GM21825 (cell line): Measurements from ENCODE around the gene SH3RF1.

Source experiments
- ATAC-seq: cut with Tn5 transposase; IDR thresholded peaks from one replicate; pipeline ENCODE4 v1.9.1; 2021; ENCODE audit warnings: mild to moderate bottlenecking, moderate library complexity; ENCODE audit not compliant: unreplicated experiment

The SH3RF1 gene

GRCh38 chr4:169050284-169050683, 220.5 kb downstream of the SH3RF1 start:
- ATAC-seq: no peak

- ATAC-seq: no peak
Observed at GRCh38 chr4:169048868-169049414, 221.8 kb downstream of the SH3RF1 start.

DNA sequence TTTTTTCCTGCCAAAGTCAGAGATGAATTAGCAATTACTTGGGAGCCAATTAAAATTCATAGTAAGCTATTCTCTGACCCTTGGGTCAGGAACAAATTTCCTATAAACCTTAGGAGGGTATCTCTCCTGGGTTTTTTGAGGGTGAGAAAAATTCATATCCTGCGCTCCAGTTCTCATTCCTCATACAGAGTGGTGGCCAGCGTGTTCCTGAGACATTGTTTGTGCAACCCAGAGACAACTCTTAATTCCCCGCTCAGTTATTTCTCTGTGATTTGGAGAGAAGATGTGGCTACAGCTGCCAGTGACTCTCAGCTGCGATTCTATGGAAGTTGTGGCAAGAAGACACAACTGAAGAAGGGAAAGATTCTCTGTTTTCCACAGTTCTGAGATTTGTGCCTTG, 222.8 kb downstream of the SH3RF1 start:
- ATAC-seq: no peak

DNA sequence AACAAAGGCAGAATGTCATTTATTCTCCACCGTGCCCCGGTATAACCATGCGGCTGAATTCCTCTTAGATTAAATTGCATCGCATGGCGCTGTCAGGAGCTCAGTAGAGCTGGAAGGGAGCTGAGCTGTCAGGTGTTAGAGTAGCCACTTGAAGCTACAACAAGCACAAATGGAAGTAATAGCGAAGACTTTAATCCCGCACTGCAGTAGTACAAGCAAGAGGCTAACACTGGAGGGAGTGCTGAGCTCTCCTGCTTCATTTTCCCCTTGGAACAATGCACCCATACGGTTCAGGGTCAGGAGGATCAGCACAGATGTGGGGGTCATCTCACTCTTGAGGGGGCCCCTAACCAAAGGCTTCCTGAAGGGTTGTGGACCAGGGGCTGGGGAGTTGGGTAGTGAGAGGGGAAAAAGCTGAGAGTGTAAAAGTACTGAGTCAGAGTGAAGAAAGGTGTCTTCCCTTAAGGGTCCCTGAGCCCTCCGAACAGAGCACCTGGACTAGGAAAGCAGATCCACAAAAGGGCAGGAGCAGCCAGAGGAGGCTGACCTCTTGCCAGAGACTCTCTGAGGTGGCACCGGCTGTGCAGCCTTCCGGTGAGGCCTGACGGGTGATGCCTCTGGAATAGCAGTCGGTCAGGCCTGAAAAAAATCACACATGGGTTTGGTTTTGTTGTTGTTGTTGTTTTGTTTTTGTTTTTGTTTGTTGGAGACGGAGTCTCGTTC, 224.7 kb downstream of the SH3RF1 start:
- no peak for ATAC-seq

- no peak for ATAC-seq
Observed at GRCh38 chr4:169044714-169045447, 225.9 kb downstream of the SH3RF1 start.
